ENCODE data around the gene SULT1B1. TPM values are rescaled to one million over a fixed set of nuclear protein-coding genes. Genes with fewer than 3 reads are reported as not detected.

SULT1B1 gene
- total and polyA plus RNA-seq, 2 donors (not counting 1 experiment from before 2014, with no cell fraction given), result 0.03 TPM; not detected in 1

DNA sequence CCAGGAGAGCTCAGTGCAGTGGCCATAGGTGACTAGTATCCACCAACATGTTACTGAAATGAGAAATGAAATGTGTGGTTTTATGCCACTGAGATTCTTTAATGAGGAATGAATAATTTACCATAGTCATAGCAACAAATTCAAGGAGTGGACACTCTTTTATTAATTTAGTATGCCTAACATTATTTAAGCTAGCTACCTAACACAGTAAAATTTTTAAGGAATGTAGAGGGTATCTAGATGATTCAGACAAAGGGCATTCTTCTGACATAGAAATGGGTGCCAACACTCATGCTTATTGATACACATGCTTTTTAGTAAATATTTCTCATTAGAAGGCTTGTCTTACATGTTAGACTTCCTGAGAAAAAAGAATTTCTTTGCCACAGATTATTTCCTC, 33.3 kb upstream of the SULT1B1 start:
- Histone ChIP-seq H4K20me1 (ENCODE audit: control insufficient read depth, extremely low read depth, insufficient read depth, low read length) (no peaks in the 10 kb centered on the region), H3K4me3 (replicated peaks in 1 of 4; ENCODE audit: control extremely low read depth in 1 of 4, insufficient read depth in 1 of 4, low read depth in 3 of 4, low read length in 4 of 4) (no peak overlapping the region), H3K4me1 (ENCODE audit: control insufficient read depth, extremely low read depth, insufficient read depth, low read length) (no peaks in the 10 kb centered on the region), H3K36me3 (ENCODE audit: control insufficient read depth, insufficient read depth, low read length) (no peaks in the 10 kb centered on the region), H3K27me3 (ENCODE audit: control insufficient read depth, insufficient read depth, low read length) (no peaks in the 10 kb centered on the region), H3K9me3 (ENCODE audit: control insufficient read depth, insufficient read depth, low read depth, low read length) (no peaks in the 10 kb centered on the region), H3K4me2 (ENCODE audit: extremely low read depth, insufficient read depth, low read length) (no peak overlapping the region), H3K27ac (ENCODE audit: insufficient read depth, low read length) (no peak overlapping the region), H3K9ac (ENCODE audit: insufficient read depth, low read length) (no peak overlapping the region), H3K79me2 (ENCODE audit: control insufficient read depth, insufficient read depth, low read length) (no peaks in the 10 kb centered on the region), H2AFZ (ENCODE audit: low read length) (no peak overlapping the region)
- no peak for TF ChIP-seq EZH2 (IDR thresholded peaks at IDR 0.05; ENCODE audit: low read length, missing control alignments)
- TF ChIP-seq, protein P1, sequence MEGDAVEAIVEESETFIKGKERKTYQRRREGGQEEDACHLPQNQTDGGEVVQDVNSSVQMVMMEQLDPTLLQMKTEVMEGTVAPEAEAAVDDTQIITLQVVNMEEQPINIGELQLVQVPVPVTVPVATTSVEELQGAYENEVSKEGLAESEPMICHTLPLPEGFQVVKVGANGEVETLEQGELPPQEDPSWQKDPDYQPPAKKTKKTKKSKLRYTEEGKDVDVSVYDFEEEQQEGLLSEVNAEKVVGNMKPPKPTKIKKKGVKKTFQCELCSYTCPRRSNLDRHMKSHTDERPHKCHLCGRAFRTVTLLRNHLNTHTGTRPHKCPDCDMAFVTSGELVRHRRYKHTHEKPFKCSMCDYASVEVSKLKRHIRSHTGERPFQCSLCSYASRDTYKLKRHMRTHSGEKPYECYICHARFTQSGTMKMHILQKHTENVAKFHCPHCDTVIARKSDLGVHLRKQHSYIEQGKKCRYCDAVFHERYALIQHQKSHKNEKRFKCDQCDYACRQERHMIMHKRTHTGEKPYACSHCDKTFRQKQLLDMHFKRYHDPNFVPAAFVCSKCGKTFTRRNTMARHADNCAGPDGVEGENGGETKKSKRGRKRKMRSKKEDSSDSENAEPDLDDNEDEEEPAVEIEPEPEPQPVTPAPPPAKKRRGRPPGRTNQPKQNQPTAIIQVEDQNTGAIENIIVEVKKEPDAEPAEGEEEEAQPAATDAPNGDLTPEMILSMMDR (conservative IDR thresholded peaks at IDR 0.05 in 1 of 2, IDR thresholded peaks at IDR 0.05 in 1 of 2; ENCODE audit: low read depth in 1 of 2, low read length in 2 of 2), result no peak
- DNase-seq (ENCODE audit: low read depth in 2 of 2), result peak in 1 of 2 donors; percentile 5

GRCh38 chr4:69787879-69788278, 27.5 kb upstream of the SULT1B1 start:
- peak in 1 of 2 donors; percentile 49 for DNase-seq (ENCODE audit: low read depth in 2 of 2)
- Histone ChIP-seq H3K4me2 (ENCODE audit: extremely low read depth, insufficient read depth, low read length) (no peak overlapping the region), H2AFZ (ENCODE audit: low read length) (no peak overlapping the region), H3K27ac (ENCODE audit: insufficient read depth, low read length) (no peak overlapping the region), H3K36me3 (ENCODE audit: control insufficient read depth, insufficient read depth, low read length) (no peaks in the 10 kb centered on the region), H4K20me1 (ENCODE audit: control insufficient read depth, extremely low read depth, insufficient read depth, low read length) (no peaks in the 10 kb centered on the region), H3K79me2 (ENCODE audit: control insufficient read depth, insufficient read depth, low read length) (no peaks in the 10 kb centered on the region), H3K27me3 (ENCODE audit: control insufficient read depth, insufficient read depth, low read length) (no peaks in the 10 kb centered on the region), H3K4me3 (replicated peaks in 1 of 4; ENCODE audit: control extremely low read depth in 1 of 4, insufficient read depth in 1 of 4, low read depth in 3 of 4, low read length in 4 of 4) (no peak overlapping the region), H3K9ac (ENCODE audit: insufficient read depth, low read length) (no peak overlapping the region), H3K9me3 (ENCODE audit: control insufficient read depth, insufficient read depth, low read depth, low read length) (no peaks in the 10 kb centered on the region), H3K4me1 (ENCODE audit: control insufficient read depth, extremely low read depth, insufficient read depth, low read length) (no peaks in the 10 kb centered on the region)
- TF ChIP-seq EZH2 (IDR thresholded peaks at IDR 0.05; ENCODE audit: low read length, missing control alignments), result no peak
- TF ChIP-seq, protein P1 (conservative IDR thresholded peaks at IDR 0.05 in 1 of 2, IDR thresholded peaks at IDR 0.05 in 1 of 2; ENCODE audit: low read depth in 1 of 2, low read length in 2 of 2), result no peak

- no peaks in the 10 kb centered on the region for H4K20me1 ChIP-seq (ENCODE audit: control insufficient read depth, extremely low read depth, insufficient read depth, low read length)
- DNase-seq (ENCODE audit: low read depth in 2 of 2), result no peak
- H3K79me2 ChIP-seq (ENCODE audit: control insufficient read depth, insufficient read depth, low read length), result no peaks in the 10 kb centered on the region
- H3K4me3 ChIP-seq (replicated peaks in 1 of 4; ENCODE audit: control extremely low read depth in 1 of 4, insufficient read depth in 1 of 4, low read depth in 3 of 4, low read length in 4 of 4), result no peak overlapping the region
- no peak for TF ChIP-seq EZH2 (IDR thresholded peaks at IDR 0.05; ENCODE audit: low read length, missing control alignments)
- TF ChIP-seq, protein P1 (conservative IDR thresholded peaks at IDR 0.05 in 1 of 2, IDR thresholded peaks at IDR 0.05 in 1 of 2; ENCODE audit: low read depth in 1 of 2, low read length in 2 of 2), result no peak
- H3K9ac ChIP-seq (ENCODE audit: insufficient read depth, low read length), result no peak overlapping the region
- no peak overlapping the region for H3K4me2 ChIP-seq (ENCODE audit: extremely low read depth, insufficient read depth, low read length)
- no peaks in the 10 kb centered on the region for H3K27me3 ChIP-seq (ENCODE audit: control insufficient read depth, insufficient read depth, low read length)
- H3K36me3 ChIP-seq (ENCODE audit: control insufficient read depth, insufficient read depth, low read length), result no peaks in the 10 kb centered on the region
- H3K27ac ChIP-seq (ENCODE audit: insufficient read depth, low read length), result no peak overlapping the region
- H3K4me1 ChIP-seq (ENCODE audit: control insufficient read depth, extremely low read depth, insufficient read depth, low read length), result no peaks in the 10 kb centered on the region
- H2AFZ ChIP-seq (ENCODE audit: low read length), result no peak overlapping the region
- no peaks in the 10 kb centered on the region for H3K9me3 ChIP-seq (ENCODE audit: control insufficient read depth, insufficient read depth, low read depth, low read length)
Measured at GRCh38 chr4:69786547-69786946, 26.1 kb upstream of the SULT1B1 start.
